ENCODE measurements around the gene PRUNE2. TPM values are rescaled to one million over a fixed set of nuclear protein-coding genes. Genes with fewer than 3 reads are reported as not detected.

PRUNE2 gene
- total and polyA plus RNA-seq, 2 of the 8 experiments (the other 6 are each of a cell fraction or from before 2014, with no cell fraction given), result 5.5 to 13.3 TPM

DNA sequence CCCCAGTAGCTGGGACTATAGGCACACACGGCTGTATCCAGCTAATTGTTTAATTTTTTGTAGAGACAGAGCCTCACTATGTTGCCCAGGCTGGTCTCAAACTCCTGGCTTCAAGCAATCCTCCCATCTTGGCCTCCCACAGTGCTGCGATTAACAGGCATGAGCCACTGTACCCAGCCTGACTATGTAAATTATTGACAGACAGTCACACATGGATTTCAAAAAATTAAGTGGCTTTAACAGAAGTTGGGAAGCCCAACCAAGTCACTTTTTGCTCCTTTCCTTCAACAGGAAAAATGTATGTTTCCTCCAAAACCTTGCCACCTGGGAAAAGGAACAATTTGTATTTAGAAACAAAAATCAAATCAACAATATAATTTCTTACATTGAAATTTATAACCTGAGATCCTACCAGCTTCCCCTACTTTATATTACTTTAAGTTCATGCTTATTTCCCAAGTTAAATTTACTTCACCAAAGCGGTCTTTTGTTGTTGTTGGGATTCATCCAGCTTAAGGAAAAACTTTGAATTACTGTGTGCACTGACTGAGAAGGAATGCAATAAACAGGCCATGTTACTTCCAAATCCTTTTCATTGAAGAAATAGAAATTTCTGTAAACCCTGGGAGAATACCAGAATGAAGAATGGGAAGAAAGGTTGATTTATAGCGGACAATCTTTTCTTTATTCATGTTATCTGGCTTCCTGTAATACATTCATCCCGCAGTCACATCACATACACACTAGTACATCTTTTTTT is 133.0 kb downstream of the PRUNE2 start (continued):
- TF ChIP-seq, protein P1, sequence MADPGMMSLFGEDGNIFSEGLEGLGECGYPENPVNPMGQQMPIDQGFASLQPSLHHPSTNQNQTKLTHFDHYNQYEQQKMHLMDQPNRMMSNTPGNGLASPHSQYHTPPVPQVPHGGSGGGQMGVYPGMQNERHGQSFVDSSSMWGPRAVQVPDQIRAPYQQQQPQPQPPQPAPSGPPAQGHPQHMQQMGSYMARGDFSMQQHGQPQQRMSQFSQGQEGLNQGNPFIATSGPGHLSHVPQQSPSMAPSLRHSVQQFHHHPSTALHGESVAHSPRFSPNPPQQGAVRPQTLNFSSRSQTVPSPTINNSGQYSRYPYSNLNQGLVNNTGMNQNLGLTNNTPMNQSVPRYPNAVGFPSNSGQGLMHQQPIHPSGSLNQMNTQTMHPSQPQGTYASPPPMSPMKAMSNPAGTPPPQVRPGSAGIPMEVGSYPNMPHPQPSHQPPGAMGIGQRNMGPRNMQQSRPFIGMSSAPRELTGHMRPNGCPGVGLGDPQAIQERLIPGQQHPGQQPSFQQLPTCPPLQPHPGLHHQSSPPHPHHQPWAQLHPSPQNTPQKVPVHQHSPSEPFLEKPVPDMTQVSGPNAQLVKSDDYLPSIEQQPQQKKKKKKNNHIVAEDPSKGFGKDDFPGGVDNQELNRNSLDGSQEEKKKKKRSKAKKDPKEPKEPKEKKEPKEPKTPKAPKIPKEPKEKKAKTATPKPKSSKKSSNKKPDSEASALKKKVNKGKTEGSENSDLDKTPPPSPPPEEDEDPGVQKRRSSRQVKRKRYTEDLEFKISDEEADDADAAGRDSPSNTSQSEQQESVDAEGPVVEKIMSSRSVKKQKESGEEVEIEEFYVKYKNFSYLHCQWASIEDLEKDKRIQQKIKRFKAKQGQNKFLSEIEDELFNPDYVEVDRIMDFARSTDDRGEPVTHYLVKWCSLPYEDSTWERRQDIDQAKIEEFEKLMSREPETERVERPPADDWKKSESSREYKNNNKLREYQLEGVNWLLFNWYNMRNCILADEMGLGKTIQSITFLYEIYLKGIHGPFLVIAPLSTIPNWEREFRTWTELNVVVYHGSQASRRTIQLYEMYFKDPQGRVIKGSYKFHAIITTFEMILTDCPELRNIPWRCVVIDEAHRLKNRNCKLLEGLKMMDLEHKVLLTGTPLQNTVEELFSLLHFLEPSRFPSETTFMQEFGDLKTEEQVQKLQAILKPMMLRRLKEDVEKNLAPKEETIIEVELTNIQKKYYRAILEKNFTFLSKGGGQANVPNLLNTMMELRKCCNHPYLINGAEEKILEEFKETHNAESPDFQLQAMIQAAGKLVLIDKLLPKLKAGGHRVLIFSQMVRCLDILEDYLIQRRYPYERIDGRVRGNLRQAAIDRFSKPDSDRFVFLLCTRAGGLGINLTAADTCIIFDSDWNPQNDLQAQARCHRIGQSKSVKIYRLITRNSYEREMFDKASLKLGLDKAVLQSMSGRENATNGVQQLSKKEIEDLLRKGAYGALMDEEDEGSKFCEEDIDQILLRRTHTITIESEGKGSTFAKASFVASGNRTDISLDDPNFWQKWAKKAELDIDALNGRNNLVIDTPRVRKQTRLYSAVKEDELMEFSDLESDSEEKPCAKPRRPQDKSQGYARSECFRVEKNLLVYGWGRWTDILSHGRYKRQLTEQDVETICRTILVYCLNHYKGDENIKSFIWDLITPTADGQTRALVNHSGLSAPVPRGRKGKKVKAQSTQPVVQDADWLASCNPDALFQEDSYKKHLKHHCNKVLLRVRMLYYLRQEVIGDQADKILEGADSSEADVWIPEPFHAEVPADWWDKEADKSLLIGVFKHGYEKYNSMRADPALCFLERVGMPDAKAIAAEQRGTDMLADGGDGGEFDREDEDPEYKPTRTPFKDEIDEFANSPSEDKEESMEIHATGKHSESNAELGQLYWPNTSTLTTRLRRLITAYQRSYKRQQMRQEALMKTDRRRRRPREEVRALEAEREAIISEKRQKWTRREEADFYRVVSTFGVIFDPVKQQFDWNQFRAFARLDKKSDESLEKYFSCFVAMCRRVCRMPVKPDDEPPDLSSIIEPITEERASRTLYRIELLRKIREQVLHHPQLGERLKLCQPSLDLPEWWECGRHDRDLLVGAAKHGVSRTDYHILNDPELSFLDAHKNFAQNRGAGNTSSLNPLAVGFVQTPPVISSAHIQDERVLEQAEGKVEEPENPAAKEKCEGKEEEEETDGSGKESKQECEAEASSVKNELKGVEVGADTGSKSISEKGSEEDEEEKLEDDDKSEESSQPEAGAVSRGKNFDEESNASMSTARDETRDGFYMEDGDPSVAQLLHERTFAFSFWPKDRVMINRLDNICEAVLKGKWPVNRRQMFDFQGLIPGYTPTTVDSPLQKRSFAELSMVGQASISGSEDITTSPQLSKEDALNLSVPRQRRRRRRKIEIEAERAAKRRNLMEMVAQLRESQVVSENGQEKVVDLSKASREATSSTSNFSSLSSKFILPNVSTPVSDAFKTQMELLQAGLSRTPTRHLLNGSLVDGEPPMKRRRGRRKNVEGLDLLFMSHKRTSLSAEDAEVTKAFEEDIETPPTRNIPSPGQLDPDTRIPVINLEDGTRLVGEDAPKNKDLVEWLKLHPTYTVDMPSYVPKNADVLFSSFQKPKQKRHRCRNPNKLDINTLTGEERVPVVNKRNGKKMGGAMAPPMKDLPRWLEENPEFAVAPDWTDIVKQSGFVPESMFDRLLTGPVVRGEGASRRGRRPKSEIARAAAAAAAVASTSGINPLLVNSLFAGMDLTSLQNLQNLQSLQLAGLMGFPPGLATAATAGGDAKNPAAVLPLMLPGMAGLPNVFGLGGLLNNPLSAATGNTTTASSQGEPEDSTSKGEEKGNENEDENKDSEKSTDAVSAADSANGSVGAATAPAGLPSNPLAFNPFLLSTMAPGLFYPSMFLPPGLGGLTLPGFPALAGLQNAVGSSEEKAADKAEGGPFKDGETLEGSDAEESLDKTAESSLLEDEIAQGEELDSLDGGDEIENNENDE (IDR thresholded peaks at IDR 0.05; ENCODE audit: insufficient replicate concordance, low read length), result no peak
- TF ChIP-seq TEAD4 (IDR thresholded peaks at IDR 0.05; ENCODE audit: low read depth, low read length) (no peak), SIRT6 (IDR thresholded peaks at IDR 0.05; ENCODE audit: low read length) (no peak), POLR2AphosphoS5 (IDR thresholded peaks at IDR 0.05; ENCODE audit: low read depth, low read length) (no peak), ZNF274 (IDR thresholded peaks at IDR 0.05; ENCODE audit: borderline replicate concordance, extremely low read depth, low read length) (no peak), POU5F1 (IDR thresholded peaks at IDR 0.05; ENCODE audit: low read depth, low read length) (no peak), BRCA1 (IDR thresholded peaks at IDR 0.05; ENCODE audit: low read depth, low read length) (no peak), POLR2A (IDR thresholded peaks at IDR 0.05; ENCODE audit: control extremely low read depth in 1 of 2, low read depth in 2 of 2, low read length in 2 of 2) (no peak)
- TF ChIP-seq, protein P2, sequence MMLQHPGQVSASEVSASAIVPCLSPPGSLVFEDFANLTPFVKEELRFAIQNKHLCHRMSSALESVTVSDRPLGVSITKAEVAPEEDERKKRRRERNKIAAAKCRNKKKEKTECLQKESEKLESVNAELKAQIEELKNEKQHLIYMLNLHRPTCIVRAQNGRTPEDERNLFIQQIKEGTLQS (IDR thresholded peaks at IDR 0.05; ENCODE audit: insufficient read depth, low read depth, low read length), result no peak

All from H1 (cell line).